ENCODE data around the gene DPY19L3. TPM values are rescaled to one million over a fixed set of nuclear protein-coding genes. Genes with fewer than 3 reads are reported as not detected.
A peak's percentile ranks its signal among the peaks of the same experiment; 100 is the strongest.

The DPY19L3 gene
- total RNA-seq, 1 donor from 2014 or later = 14.0 TPM

DNA sequence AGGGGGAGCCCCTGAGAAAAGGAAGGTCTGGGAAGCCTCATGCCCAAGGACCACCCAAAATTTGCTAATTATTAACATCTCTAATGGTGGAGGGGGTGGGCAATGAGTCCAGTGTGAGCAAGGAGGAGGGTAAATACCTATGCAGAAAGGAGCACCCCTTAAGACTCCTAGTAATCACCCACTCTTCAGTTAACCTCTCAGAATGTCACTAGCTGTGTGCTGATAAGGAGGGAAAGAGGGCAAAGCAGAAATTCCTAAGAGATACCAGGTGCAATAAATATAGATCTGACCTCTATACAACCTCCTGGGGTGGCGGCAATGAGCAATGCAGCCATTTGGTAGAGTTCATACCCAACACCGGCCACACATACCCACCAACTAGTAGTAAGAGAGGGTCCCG lies 12.7 kb upstream of the DPY19L3 start:
- no peak for DNase-seq (ENCODE audit: low read depth)
- TF ChIP-seq, protein P1, sequence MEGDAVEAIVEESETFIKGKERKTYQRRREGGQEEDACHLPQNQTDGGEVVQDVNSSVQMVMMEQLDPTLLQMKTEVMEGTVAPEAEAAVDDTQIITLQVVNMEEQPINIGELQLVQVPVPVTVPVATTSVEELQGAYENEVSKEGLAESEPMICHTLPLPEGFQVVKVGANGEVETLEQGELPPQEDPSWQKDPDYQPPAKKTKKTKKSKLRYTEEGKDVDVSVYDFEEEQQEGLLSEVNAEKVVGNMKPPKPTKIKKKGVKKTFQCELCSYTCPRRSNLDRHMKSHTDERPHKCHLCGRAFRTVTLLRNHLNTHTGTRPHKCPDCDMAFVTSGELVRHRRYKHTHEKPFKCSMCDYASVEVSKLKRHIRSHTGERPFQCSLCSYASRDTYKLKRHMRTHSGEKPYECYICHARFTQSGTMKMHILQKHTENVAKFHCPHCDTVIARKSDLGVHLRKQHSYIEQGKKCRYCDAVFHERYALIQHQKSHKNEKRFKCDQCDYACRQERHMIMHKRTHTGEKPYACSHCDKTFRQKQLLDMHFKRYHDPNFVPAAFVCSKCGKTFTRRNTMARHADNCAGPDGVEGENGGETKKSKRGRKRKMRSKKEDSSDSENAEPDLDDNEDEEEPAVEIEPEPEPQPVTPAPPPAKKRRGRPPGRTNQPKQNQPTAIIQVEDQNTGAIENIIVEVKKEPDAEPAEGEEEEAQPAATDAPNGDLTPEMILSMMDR (conservative IDR thresholded peaks at IDR 0.05; ENCODE audit: low read depth, low read length) = no peak
- H3K4me3 ChIP-seq (ENCODE audit: low read depth, low read length) = no peak overlapping the region

DNA sequence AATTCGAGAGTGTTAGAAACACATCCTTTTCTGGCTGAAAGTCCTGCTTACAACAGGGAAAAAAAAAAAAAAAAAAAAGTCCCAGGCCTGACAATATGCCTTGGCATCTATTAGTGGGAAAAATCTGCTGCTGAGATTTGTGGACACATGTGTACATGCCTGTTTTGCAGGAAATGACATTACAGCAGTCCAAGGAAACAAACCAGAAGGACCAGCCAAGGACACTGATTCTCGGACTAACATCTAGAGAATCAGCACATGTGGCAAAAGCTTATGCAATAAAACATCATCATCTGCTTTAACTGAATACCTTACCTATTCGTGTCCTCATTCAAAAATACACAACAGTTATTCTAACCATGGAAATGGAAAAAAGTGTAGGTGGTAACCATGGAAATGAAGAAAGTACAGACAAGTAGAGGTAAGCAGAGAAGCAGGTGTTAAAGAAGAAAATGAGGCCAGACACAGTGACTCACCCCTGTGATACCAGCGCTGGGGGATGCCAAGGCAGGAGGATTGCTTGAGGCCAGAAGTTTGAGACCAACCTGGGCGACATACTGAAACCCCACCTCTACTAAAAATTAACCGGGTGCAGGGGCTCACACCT lies 9.4 kb upstream of the DPY19L3 start:
- H3K4me3 ChIP-seq (ENCODE audit: low read depth, low read length) = no peak overlapping the region
- TF ChIP-seq, protein P1 (conservative IDR thresholded peaks at IDR 0.05; ENCODE audit: low read depth, low read length) = no peak
- DNase-seq (ENCODE audit: low read depth) = no peak

DNA sequence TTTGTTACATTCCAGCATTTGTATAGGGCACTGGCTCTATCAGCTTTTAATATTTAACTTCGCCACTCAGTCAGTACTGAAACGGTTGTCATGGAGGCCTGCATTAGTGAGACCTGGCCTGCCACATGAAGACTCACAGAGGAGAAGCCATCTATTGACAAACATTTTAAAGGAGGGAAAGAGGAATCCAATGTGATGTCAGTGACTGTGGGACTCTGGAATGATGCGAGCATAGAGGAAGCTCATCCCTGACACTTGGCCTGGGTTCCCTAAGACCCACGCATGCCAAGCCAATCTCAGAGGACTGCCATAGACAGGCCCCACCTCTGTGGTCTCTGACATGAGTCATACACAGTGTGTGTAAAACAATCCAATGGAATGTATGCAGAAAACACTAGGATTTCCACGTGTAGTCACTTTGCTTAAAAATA lies 7.9 kb upstream of the DPY19L3 start:
- TF ChIP-seq, protein P1 (conservative IDR thresholded peaks at IDR 0.05; ENCODE audit: low read depth, low read length) = no peak
- DNase-seq (ENCODE audit: low read depth) = no peak
- H3K4me3 ChIP-seq (ENCODE audit: low read depth, low read length) = no peak overlapping the region

DNA sequence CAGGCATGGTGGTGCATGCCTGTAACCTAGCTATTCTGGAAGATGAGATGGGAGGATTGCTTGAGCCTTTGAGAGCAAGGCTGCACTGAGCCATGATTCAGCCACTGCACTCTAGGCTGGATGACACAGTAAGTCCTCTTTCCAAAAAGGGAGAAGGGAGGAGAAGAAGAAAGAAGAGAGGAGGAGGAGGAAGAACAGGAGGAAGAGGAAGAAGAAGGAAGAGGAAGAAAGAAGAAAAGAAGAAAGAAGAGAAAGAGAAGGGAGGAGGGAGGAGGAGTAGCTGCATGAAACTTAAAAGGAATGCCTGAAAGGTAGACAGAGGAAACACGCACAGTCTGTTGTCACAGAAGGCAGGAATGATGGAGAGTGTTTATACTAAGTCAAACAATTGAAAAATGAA lies 3.6 kb upstream of the DPY19L3 start:
- DNase-seq (ENCODE audit: low read depth) = no peak
- no peak overlapping the region for H3K4me3 ChIP-seq (ENCODE audit: low read depth, low read length)
- TF ChIP-seq, protein P1 (conservative IDR thresholded peaks at IDR 0.05; ENCODE audit: low read depth, low read length) = no peak

DNA sequence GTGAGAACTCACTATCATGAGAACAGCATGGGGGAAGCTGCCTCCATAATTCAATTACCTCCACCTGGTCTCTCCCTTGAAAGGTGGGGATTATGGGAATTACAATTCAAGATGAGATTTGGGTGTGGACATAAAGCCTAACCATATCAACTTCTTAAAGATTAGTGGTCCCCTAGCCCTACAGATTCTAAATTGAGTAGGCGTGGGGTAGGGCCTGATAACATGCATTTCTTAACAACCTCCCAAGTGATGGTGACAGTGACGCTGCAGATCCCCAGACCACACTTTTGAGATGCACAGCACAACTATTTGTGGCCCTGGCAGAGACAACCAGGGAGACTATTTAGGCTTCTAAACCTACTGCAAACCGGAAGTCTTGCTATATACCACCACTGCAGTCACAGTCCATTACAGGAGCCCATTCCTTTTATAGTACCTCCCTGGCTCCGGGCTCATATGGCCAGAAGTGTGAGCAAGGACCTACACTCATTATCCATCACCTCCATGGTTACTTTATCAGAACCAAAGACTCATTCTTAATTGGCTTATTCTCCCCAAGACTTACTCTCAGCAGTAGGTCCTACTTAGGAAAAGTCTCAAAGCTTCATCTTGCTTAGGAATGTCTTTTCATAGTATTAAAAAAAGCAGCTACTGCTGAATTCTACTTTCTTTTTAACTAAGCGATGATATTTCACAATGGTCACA lies 2.1 kb upstream of the DPY19L3 start:
- TF ChIP-seq, protein P1 (conservative IDR thresholded peaks at IDR 0.05; ENCODE audit: low read depth, low read length) = no peak
- DNase-seq (ENCODE audit: low read depth) = no peak
- H3K4me3 ChIP-seq (ENCODE audit: low read depth, low read length) = no peak overlapping the region

DNA sequence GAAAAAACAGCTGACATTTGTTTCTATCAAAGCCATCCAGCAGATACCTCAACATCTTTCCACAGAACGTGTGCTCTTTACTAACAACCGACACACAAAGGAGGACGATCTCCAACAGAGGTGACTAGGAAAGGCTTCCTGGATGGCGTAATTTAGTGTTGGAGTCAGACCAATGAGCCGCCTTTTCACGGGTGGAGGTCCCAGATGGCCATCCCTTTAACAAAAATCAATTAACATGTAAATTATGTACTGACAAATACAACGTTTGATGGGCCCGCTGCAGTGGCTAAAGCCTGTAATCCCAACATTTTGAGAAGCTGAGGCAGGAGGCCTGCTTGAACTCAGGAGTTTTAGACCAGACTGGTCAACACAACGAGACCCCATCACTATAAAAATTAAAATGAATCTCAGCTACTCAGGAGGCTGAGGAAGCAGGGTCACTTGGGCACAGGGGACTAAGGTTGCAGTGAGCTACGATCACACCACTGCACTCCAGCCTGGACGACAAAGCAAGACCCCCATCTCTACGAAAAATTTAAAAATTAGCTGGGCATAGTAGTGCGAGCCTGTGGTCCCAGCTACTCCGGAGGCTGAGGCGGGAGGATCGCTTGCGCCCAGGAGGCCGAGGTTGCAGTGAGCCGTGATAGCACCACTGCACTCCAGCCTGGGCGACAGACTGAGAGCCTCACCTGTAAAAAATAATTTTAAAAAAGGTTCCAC lies 1.2 kb upstream of the DPY19L3 start:
- H3K4me3 ChIP-seq (ENCODE audit: low read depth, low read length) = peak overlapping the region; percentile 84
- TF ChIP-seq, protein P1 (conservative IDR thresholded peaks at IDR 0.05; ENCODE audit: low read depth, low read length) = no peak
- no peak for DNase-seq (ENCODE audit: low read depth)
